Activated T-helper 1 cell treated with anti-CD3 and anti-CD28 coated beads, Interleukin-2, amount 50 U/mL, for 16 hours (primary cell): ENCODE measurements around the gene SRRM4.

ENCODE experiments used
- DNase-seq, 2 donors: peaks; one replicate each; pipeline ENCODE4 v3.0.0-alpha.2; 2020; ENCODE audit warnings: low read depth in 1 of 2, low spot score in 1 of 2

Gene SRRM4

GRCh38 chr12:119158402-119158801 is 177.1 kb downstream of the SRRM4 start:
- no peak for DNase-seq

DNA sequence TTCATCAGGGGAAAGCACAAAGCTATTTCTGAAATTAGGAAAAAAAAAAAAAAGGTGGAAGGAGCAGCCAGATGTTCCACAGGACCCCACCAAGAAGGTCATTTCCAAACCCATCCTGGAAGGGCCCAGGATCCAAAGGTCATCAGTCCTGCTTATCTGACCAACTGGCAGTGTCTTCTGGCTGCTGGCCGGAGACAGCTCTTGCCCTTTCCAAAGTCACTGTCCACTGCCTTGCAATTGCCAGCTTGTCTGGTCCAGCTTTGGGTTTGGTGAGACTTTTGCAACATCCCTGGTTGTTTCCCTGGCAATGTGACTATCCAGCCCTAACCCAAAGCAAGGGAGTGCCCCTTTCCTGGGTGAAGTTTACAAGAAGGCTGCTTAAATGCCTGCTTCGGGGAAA is 178.5 kb downstream of the SRRM4 start:
- DNase-seq: no peak

DNA sequence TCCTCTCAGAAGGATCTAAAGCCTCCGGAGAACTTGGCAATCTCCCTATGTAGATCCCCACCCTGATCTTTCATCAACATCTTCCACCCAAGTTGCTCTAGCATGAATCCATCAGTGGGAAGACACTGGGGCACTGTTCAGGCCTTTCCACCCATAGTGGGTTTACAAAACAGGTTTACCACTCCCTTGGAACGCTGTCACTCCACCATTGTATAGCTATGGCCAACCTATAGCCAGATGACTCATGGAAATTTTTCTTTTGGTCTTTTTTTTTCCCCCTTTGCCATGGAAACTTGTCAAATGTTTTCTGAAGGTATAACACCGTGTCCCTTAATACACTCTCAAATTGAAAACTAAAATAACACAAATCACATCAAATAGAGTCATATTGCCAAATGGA is 186.6 kb downstream of the SRRM4 start:
- DNase-seq: no peak

DNA sequence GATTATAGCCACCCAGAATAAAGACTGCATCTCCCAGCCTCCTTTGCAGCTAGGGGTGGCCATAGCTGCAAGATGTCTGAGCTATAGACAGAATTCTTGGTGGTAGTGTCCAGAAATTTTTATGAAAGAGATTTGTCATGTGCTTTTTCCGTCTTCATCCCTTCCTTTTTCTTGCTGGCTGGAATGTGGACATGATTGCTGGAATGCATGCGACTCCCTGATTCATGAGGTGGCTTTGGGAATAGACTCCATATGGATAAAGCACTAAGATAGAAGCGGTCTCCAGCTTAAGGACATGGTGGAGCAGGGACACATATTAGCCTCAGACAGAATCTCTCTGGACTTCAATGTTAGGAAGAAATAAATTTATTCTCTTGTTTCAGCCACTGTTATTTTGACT is 187.4 kb downstream of the SRRM4 start:
- DNase-seq: no peak

GRCh38 chr12:119169150-119169549 is 187.8 kb downstream of the SRRM4 start:
- DNase-seq: no peak

DNA sequence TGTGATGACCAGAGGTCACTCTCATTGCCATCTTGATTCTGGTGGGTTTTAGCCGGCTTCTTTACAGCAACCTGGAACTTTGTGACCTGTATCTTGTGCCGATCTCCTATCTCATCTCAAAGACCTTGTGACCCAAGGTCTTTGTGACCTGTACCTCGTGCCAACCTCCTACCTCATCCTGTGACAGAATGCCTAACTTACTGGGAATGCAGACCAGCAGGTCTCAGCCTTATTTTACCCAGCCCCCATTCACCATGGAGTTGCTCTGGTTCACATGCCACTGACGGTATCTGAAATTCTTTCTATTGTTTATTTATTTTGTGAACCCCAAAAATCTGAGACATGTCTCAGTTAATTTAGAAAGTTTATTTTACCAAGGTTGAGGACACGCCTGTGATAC is 189.9 kb downstream of the SRRM4 start:
- DNase-seq: no peak

GRCh38 chr12:119171691-119172425 is 190.5 kb downstream of the SRRM4 start:
- no peak for DNase-seq

DNA sequence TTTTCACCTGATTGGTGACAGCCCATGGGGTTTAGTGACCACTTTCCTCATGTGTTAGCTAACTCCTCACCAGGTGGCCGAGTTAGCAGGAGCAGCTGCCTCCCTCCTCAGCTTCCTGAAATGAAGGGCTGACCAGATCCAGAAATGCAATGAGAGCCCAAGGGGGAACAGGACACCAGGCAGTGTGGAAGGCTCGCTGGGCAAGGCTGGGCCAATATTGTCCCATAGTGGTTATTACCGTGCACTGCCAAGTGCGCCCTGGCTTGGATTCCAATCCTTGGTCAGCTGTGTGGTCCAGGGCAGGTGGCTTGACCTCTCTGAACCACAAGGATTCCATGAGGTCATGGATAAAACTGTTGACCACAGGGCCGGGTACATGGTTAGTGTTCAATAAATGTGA is 193.7 kb downstream of the SRRM4 start:
- DNase-seq: no peak

DNA sequence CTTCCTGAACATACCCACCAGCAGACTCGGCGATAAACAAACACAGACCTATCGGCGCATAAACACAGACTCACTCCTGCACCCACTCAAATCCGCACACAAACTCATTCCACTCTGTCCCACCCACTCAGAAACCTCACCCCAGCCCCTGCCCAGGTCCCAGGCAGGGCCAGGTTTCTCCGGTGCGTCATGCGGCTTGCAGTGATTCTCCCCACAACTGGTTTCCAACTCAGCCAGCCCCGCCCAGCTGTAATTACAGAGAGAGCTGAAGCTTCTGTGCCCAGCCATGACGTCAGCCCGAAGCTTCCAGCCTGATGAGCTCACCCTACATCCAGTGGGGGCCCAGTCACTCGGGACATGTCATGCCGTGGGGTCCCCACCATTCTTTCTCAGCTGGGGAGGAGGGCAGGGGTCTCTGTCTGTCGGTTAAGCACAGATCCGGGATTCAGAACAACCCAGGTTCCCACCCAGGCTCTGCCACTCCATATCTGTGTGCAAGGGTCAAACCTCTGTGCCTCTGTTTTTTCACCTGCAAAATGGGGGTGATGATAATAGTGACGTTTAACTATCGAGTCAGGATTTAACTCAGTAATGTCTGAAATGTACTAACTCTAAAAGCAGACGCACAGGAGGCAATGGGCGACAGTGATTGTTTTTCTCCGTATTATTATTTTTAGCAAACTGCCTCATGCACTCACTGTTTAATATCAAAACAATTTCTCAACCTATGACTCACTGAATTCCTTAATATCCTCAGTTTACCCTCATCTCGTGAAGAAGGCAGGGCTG is 195.1 kb downstream of the SRRM4 start:
- DNase-seq: no peak

DNA sequence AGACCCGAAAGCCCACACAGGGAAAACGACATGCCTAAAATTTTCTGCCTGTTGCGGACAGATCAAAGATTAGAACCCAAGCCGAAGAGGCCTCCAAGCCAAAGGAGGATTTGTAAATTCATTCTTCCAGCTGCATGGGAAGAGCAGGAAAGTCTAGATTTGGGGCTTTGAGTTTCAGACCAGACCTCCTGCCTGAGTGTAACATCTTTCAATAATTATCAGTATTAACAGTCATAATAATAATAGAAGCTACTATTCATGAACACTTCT is 195.7 kb downstream of the SRRM4 start:
- no peak for DNase-seq

DNA sequence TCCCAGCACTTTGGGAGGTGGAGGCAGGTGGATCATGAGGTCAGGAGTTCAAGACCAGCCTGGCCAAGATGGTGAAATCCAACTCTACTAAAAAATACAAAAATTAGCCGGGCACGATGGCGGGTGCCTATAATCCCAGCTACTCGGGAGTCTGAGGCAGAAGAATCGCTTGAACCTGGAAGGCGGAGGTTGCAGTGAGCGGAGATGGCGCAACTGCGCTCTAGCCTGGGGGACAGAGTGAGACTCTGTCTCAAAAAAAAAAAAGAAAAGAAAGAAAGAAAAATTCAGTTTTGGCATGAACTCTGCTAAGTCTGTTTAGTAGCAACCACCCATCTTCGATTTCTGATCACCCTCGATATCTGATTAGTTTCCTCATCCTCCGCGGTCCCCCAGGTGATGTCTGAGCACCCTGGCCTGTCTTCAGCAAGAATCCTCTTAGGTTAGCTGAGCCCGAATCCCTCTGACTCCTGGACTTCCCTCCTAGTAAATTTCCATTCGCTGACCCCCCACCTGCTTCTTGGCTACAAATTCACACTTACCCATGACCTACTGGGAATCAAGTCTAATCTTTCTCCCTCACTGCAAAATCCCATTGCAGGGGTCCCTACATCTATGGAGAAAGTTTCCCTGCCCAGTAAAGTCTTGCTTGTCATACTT is 196.5 kb downstream of the SRRM4 start:
- DNase-seq: no peak

GRCh38 chr12:119178544-119179334 is 197.4 kb downstream of the SRRM4 start, which contains the start of gene HSPB8:
Gene HSPB8, plus strand, starts transcription at chr12:119178931. Its CDS starts 382 bp downstream, at chr12:119179313.
- DNase-seq: no peak

- no peak for DNase-seq
Measured at GRCh38 chr12:119179335-119180021, 198.1 kb downstream of the SRRM4 start.

DNA sequence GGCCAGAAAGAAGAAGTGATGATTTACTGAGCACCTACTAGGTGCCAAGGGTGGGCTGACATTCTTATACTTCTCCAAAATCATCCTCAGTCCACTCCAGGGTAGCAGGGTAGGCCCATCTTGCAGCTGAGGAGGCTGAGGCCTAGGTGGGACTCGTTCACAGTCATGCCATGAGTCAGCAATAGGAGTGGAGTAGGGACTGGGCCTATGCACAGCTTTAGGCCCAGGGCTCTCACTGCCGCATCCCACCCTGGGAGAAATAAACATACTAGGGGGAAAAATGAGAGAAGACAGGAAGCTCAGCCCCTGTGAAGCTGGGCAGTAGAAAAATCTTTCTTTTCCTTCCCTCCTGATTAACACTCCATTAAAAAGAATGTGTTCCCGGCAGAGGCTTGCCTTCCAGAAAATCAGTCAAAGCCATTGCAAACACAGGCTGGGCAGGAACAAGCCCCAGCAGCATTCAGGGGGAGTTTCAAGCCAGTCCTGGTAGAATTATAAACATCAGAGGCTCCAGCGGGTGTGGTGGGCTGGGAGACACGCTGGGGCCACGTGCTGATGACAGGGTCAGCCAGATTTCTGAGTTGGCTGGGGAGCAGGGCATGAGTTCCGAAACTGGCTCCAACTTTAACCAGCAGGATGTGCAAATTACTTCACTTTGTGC is 199.2 kb downstream of the SRRM4 start:
- DNase-seq: no peak

- DNase-seq: no peak
Measured at GRCh38 chr12:119181202-119181601, 199.9 kb downstream of the SRRM4 start.

DNA sequence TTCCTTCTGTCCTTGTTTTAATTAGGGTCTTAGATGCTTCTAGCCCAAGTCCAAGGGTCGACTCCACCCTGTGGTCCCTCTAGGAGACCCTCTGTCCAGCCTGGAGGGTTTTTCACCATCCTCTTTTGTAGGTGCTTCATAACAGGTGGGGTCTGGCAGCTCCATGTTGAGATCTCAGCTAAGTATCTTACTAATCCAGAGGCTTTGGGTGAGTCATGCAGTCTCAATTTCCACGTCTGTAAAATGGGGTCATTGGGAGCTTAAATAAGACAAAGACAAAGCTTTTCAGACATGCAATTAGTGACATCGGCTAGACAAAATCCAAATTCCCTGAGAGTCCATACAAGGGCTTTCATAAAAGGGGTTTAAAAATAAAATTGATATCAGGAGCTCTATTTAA is 200.6 kb downstream of the SRRM4 start:
- DNase-seq: no peak

DNA sequence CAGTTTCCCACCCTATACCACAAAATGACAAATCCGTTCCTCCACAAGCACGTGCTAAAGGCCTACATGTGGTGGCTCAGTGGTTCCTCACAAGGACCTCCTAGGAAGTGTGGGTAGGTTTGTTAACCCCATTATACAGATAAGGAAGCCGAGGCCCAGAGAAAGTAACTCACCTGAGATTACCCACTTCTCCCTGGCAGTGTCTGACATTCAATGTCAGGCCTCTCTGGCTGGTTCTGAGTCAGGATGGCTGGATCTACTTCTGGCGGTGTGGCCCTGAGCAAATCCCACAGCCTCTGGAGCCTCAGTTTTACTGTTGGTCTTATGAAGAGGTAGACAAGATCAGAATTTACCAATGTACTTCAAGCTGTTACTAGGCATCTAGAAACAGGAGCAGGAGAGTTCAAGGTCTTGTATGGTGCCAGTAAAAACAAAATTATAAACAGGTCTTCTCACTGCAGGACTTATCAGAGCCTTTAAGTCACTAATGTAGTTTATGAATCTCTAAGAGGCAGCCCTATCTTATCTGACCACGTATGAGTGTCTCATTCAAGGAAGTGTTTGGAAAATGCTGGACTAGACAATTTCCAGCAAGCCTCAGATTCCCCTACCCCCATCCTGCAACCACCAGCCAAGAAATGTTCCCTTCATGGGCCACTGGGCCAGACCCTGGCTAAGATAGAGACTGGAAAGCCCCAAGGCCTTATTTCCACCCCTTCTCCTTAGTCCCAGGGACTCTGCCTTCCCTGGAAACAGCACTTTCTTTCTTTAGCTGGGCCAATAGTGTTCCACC is 201.6 kb downstream of the SRRM4 start:
- DNase-seq: no peak

DNA sequence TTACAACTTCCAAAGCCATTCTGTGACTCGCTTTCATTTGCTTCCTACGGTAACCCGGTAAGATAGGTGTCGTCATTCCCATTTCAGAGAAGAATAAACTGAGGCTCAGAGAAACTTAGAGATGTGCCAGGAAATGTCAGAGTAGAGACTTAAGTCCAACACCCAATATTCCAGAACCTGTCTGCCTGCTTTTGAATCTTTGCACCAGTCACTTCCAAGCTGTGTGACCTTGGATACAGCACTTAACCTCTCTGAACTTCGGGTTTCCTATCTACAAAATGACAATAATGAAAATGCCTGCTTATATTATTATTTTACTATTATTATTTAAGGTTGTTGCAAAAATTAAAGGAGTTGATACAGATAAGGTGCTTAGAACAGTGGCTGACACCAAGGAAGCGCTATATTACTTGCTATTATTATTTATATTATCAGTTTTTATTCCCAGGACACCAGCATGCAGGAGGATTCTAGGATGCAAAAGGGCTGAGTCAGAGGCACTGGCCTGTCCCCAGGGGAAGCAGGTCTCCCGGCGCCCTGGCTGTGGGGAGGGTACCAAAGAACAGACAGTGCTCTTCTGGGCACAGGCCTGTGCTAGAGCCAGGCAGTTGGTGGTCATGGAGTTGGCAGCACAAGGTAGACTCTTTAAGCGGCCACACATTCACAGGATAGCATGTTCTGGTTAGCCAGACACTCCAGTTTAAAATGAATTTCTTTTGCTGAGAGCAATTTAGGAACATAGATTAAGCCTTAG is 202.8 kb downstream of the SRRM4 start:
- DNase-seq: no peak

GRCh38 chr12:119195256-119195655 is 213.9 kb downstream of the SRRM4 start:
- DNase-seq: no peak
